HCT116 (cell line): ENCODE results near the gene HRG. TPM values are rescaled to one million over a fixed set of nuclear protein-coding genes. Genes with fewer than 3 reads are reported as not detected.
"Not testable (repeated sequence)": the region's sequence is repeated elsewhere in the genome, so short reads cannot be mapped to it uniquely, and the experiment has no call there.

Source experiments
- ATAC-seq: fragments of 200-7000 bp; cut with Tn5 transposase; 2 replicates; pipeline ENCODE4 v1.9.1; 2020; ENCODE audit warnings: mild to moderate bottlenecking, moderate library complexity
- BruUV-seq: library from RNA; stranded (reverse); fragments of 400-500 nt; replicated peaks from 2 replicates; lab custom pipeline; 2021; lab: Mats Ljungman, UMichigan
- CTCF ChIA-PET: fragments of 300-600 bp; sonication (Branson Sonifier 250); formaldehyde crosslinking; loops from one replicate; lab custom pipeline; 2021; ENCODE audit warnings: antibody characterized with exemption; lab: Charles Lee
- POLR2A ChIA-PET: fragments of 300-600, 350-600 bp; sonication (Branson Sonifier 250); formaldehyde crosslinking; loops from one replicate; lab custom pipeline; 2021; ENCODE audit warnings: antibody characterized with exemption; lab: Charles Lee
- RAD21 ChIA-PET, 2 experiments: fragments of 300-600 bp; sonication (Branson Sonifier 250); formaldehyde crosslinking; loops; one replicate each; lab custom pipeline; 2023; ENCODE audit warnings: low total read pairs in 2 of 2; ENCODE audit not compliant: uncharacterized antibody in 2 of 2, unreplicated experiment in 2 of 2, low non-redundant PET in 1 of 2; lab: Charles Lee
- DNase-seq: peaks from one replicate; pipeline ENCODE4 v3.0.0-alpha.2; 2010; ENCODE audit warnings: low read depth, low spot score
- H2AFZ ChIP-seq: fragments of 200-600 bp; shearing (Covaris generic), sonication (generic); 2 replicates; pipeline ENCODE4 v1.6.1; 2017; ENCODE audit warnings: low read depth, mixed run types, mixed read lengths, antibody characterized with exemption, low read length; ENCODE audit not compliant: poor library complexity, severe bottlenecking
- H3K27ac ChIP-seq: 2 replicates; pipeline ENCODE4 v1.5.1; 2012; ENCODE audit warnings: low read depth, low read length
- H3K27me3 ChIP-seq: fragments of 200-600 bp; sonication (generic); 2 replicates; pipeline ENCODE4 v1.6.1; 2016; ENCODE audit warnings: mixed run types, low read length, mixed read lengths; ENCODE audit not compliant: insufficient read depth
- H3K36me3 ChIP-seq, 2 experiments: fragments of 200-500 bp in 1 of 2; fragments of 200-600 bp in 1 of 2; sonication (Bioruptor generic) in 1 of 2; sonication (generic) in 1 of 2; 2 replicates each; pipeline versions ENCODE4 v1.5.1 to v1.6.1; 2014 to 2016; ENCODE audit warnings: low read length in 2 of 2, inconsistent platforms in 1 of 2, mixed read lengths in 1 of 2, mixed run types in 1 of 2; ENCODE audit not compliant: insufficient read depth in 2 of 2, control insufficient read depth in 1 of 2
- H3K4me1 ChIP-seq, 2 experiments: fragments of 200-600 bp in 1 of 2; sonication (generic) in 1 of 2; 2 replicates each; pipeline versions ENCODE4 v1.5.1 to v1.6.1; 2012 to 2017; ENCODE audit warnings: low read length in 2 of 2, inconsistent platforms in 1 of 2, mild to moderate bottlenecking in 1 of 2, mixed read lengths in 1 of 2, mixed run types in 1 of 2, moderate library complexity in 1 of 2; ENCODE audit not compliant: insufficient read depth in 2 of 2, control insufficient read depth in 1 of 2
- H3K4me2 ChIP-seq: fragments of 200-600 bp; sonication (generic); 2 replicates; pipeline ENCODE4 v1.6.1; 2017; ENCODE audit warnings: mixed run types, low read length, mixed read lengths
- H3K4me3 ChIP-seq, 2 experiments: fragments of 200-600 bp in 1 of 2; sonication (generic) in 1 of 2; replicated peaks in 1 of 2; 2 replicates each; pipeline ENCODE4 v1.5.1; 2011 to 2016; ENCODE audit warnings: low read length in 2 of 2, control low read depth in 1 of 2, low read depth in 1 of 2, mild to moderate bottlenecking in 1 of 2, mixed read lengths in 1 of 2, mixed run types in 1 of 2
- H3K79me2 ChIP-seq: fragments of 200-600 bp; sonication (generic); 2 replicates; pipeline ENCODE4 v1.6.1; 2017; ENCODE audit warnings: mild to moderate bottlenecking, mixed run types, low read length, moderate library complexity, mixed read lengths; ENCODE audit not compliant: insufficient read depth
- H3K9ac ChIP-seq: fragments of 200-600 bp; sonication (generic); 2 replicates; pipeline ENCODE4 v1.6.1; 2016; ENCODE audit warnings: low read length, mixed read lengths
- H3K9me2 ChIP-seq: fragments of 200-600 bp; sonication (generic), shearing (Covaris generic); 2 replicates; pipeline ENCODE4 v1.6.1; 2017; ENCODE audit warnings: mixed run types, mild to moderate bottlenecking, moderate library complexity; ENCODE audit not compliant: insufficient read depth
- H3K9me3 ChIP-seq, 2 experiments: fragments of 200-500 bp in 1 of 2; fragments of 200-600 bp in 1 of 2; sonication (Bioruptor generic) in 1 of 2; sonication (generic) in 1 of 2; 2 replicates each; pipeline ENCODE4 v1.6.1; 2014 to 2017; ENCODE audit warnings: low read length in 2 of 2, mixed read lengths in 2 of 2, inconsistent platforms in 1 of 2, low read depth in 1 of 2, mild to moderate bottlenecking in 1 of 2, mixed run types in 1 of 2, moderate library complexity in 1 of 2; ENCODE audit not compliant: control insufficient read depth in 1 of 2, insufficient read depth in 1 of 2
- H4K20me1 ChIP-seq: fragments of 200-600 bp; sonication (generic), shearing (Covaris generic); 2 replicates; pipeline ENCODE4 v1.6.1; 2017; ENCODE audit warnings: mixed run types, mild to moderate bottlenecking, moderate library complexity; ENCODE audit not compliant: insufficient read depth
- CEBPB ChIP-seq: IDR thresholded peaks from 2 replicates; pipeline ENCODE4 v1.6.1; 2012; ENCODE audit warnings: low read depth
- ELF1 ChIP-seq: IDR thresholded peaks from 2 replicates; pipeline ENCODE4 v1.6.1; 2012; ENCODE audit warnings: low read depth, borderline replicate concordance
- EZH2 ChIP-seq: fragments of 200-600 bp; sonication (generic); IDR thresholded peaks from 2 replicates; pipeline ENCODE4 v1.6.1; 2017; ENCODE audit warnings: antibody characterized with exemption, mixed run types
- FOSL1 ChIP-seq: IDR thresholded peaks from 2 replicates; pipeline ENCODE4 v1.6.1; 2012; ENCODE audit warnings: low read depth
- POLR2A ChIP-seq: IDR thresholded peaks from 2 replicates; pipeline ENCODE4 v1.7.0; 2011; ENCODE audit warnings: borderline replicate concordance; ENCODE audit not compliant: insufficient read depth, insufficient read length; ENCODE audit errors: extremely low read depth
- RAD21 ChIP-seq: IDR thresholded peaks from 2 replicates; pipeline ENCODE4 v1.6.1; 2012; ENCODE audit warnings: low read depth, mild to moderate bottlenecking
- SP1 ChIP-seq: IDR thresholded peaks from 2 replicates; pipeline ENCODE4 v1.6.1; 2012; ENCODE audit warnings: low read depth
- SRF ChIP-seq: IDR thresholded peaks from 2 replicates; pipeline ENCODE4 v1.6.1; 2012; ENCODE audit warnings: low read depth
- TCF7L2 ChIP-seq: IDR thresholded peaks from 2 replicates; pipeline ENCODE4 v1.7.0; 2011; ENCODE audit warnings: borderline replicate concordance, inconsistent platforms; ENCODE audit not compliant: insufficient read depth, insufficient read length; ENCODE audit errors: extremely low read depth
- YY1 ChIP-seq: IDR thresholded peaks from 2 replicates; pipeline ENCODE4 v1.6.1; 2011; ENCODE audit warnings: low read length, low read depth, moderate library complexity, mild to moderate bottlenecking; ENCODE audit not compliant: insufficient replicate concordance; ENCODE audit errors: extremely low read depth
- ZFX ChIP-seq: fragments of 450-650 bp; IDR thresholded peaks from 2 replicates; pipeline ENCODE4 v1.6.1; 2017
- ZNF274 ChIP-seq: fragments of 200-500 bp; sonication (Bioruptor generic); IDR thresholded peaks from 2 replicates; pipeline ENCODE4 v1.6.1; 2014; ENCODE audit warnings: mild to moderate bottlenecking, low read depth, low read length, inconsistent platforms
- intact Hi-C: fragments of 100-400 bp; cut with micrococcal nuclease; formaldehyde crosslinking; loops from 2 replicates; pipeline ENCODE4 v1.10.0; 2022
- total RNA-seq: library from RNA; stranded (reverse); gene quantifications from one replicate; pipeline ENCODE4 v1.2.1, GENCODE V29; 2021; ENCODE audit not compliant: unreplicated experiment
- TF ChIP-seq, protein P1 (sequence below): IDR thresholded peaks from 2 replicates; pipeline ENCODE4 v1.6.1; 2012
- TF ChIP-seq, protein P2 (sequence below), 3 experiments: fragments of 200-600 bp in 1 of 3; sonication (generic) in 1 of 3; IDR thresholded peaks in 2 of 3; conservative IDR thresholded peaks in 1 of 3; 2 replicates each; pipeline ENCODE4 v1.5.1; 2012 to 2017; ENCODE audit warnings: low read depth in 2 of 3, low read length in 2 of 3, antibody characterized with exemption in 1 of 3, borderline replicate concordance in 1 of 3, control low read depth in 1 of 3, mild to moderate bottlenecking in 1 of 3, mixed read lengths in 1 of 3, mixed run types in 1 of 3, moderate library complexity in 1 of 3; ENCODE audit not compliant: insufficient read depth in 1 of 3
- TF ChIP-seq, protein P3 (sequence below): IDR thresholded peaks from 2 replicates; pipeline ENCODE4 v1.6.1; 2011; ENCODE audit warnings: mild to moderate bottlenecking, low read length, moderate library complexity; ENCODE audit not compliant: insufficient replicate concordance; ENCODE audit errors: extremely low read depth

Gene HRG
- total RNA-seq, 1 experiment from 2014 or later: 0.42 TPM

DNA sequence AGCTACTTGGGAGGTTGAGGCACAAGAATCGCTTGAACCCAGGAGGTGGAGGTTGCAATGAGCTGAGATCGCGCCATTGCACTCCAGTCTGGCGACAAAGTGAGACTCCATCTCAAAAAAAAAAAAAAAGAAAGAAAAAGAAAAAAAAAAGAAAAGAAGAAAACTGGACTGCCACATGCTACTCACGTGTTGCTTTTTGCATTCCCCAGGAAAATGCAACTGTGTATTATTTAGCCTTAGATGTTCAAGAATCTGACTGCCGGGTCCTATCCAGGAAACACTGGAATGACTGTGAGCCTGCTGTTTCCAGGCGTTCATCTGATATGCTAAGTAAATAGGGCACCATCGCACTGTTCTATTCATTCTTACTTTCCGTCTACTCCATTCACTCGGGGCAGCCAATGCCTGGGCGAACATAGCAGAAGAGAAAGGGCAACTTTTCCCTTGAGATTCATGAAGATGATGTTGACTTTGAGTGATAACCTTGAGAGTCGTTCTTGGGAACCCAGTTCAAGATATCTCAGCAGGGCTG, 21.4 kb downstream of the HRG start:
- TF ChIP-seq ZNF274: no peak
- no peak for TF ChIP-seq ELF1
- TF ChIP-seq RAD21: no peak
- TF ChIP-seq ZFX: no peak
- no peak for TF ChIP-seq CEBPB
- TF ChIP-seq, protein P1, sequence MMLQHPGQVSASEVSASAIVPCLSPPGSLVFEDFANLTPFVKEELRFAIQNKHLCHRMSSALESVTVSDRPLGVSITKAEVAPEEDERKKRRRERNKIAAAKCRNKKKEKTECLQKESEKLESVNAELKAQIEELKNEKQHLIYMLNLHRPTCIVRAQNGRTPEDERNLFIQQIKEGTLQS: no peak
- TF ChIP-seq, protein P2, sequence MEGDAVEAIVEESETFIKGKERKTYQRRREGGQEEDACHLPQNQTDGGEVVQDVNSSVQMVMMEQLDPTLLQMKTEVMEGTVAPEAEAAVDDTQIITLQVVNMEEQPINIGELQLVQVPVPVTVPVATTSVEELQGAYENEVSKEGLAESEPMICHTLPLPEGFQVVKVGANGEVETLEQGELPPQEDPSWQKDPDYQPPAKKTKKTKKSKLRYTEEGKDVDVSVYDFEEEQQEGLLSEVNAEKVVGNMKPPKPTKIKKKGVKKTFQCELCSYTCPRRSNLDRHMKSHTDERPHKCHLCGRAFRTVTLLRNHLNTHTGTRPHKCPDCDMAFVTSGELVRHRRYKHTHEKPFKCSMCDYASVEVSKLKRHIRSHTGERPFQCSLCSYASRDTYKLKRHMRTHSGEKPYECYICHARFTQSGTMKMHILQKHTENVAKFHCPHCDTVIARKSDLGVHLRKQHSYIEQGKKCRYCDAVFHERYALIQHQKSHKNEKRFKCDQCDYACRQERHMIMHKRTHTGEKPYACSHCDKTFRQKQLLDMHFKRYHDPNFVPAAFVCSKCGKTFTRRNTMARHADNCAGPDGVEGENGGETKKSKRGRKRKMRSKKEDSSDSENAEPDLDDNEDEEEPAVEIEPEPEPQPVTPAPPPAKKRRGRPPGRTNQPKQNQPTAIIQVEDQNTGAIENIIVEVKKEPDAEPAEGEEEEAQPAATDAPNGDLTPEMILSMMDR (IDR thresholded peaks at IDR 0.05 in 2 of 3, conservative IDR thresholded peaks at IDR 0.05 in 1 of 3; ENCODE audit: borderline replicate concordance in 1 of 3, insufficient read depth in 1 of 3, low read depth in 2 of 3, low read length in 2 of 3): no peak
- TF ChIP-seq EZH2: no peak
- no peak for TF ChIP-seq SRF
- no peak for TF ChIP-seq POLR2A
- no peak for TF ChIP-seq TCF7L2
- TF ChIP-seq, protein P3, sequence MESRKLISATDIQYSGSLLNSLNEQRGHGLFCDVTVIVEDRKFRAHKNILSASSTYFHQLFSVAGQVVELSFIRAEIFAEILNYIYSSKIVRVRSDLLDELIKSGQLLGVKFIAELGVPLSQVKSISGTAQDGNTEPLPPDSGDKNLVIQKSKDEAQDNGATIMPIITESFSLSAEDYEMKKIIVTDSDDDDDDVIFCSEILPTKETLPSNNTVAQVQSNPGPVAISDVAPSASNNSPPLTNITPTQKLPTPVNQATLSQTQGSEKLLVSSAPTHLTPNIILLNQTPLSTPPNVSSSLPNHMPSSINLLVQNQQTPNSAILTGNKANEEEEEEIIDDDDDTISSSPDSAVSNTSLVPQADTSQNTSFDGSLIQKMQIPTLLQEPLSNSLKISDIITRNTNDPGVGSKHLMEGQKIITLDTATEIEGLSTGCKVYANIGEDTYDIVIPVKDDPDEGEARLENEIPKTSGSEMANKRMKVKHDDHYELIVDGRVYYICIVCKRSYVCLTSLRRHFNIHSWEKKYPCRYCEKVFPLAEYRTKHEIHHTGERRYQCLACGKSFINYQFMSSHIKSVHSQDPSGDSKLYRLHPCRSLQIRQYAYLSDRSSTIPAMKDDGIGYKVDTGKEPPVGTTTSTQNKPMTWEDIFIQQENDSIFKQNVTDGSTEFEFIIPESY: no peak
- no peak for TF ChIP-seq FOSL1
- TF ChIP-seq YY1: no peak
- TF ChIP-seq SP1: no peak
- CTCF ChIA-PET: no interaction called here
- Histone ChIP-seq H3K9ac (no peak overlapping the region), H2AFZ (no peak overlapping the region), H3K27ac (no peak overlapping the region), H3K4me3 (no peak overlapping the region), H3K27me3 (no peaks in the 10 kb centered on the region), H3K79me2 (no peaks in the 10 kb centered on the region), H3K9me2 (no peaks in the 10 kb centered on the region), H3K4me2 (no peak overlapping the region), H3K9me3 (no peaks in the 10 kb centered on the region), H3K4me1 (no peaks in the 10 kb centered on the region), H3K36me3 (no peaks in the 10 kb centered on the region), H4K20me1 (no peaks in the 10 kb centered on the region)
- BruUV-seq: no TSS peak
- DNase-seq (no peak), ATAC-seq (no peak)
- POLR2A ChIA-PET: no interaction called here
- intact Hi-C loops: no loop called here
- RAD21 ChIA-PET: no interaction called here

DNA sequence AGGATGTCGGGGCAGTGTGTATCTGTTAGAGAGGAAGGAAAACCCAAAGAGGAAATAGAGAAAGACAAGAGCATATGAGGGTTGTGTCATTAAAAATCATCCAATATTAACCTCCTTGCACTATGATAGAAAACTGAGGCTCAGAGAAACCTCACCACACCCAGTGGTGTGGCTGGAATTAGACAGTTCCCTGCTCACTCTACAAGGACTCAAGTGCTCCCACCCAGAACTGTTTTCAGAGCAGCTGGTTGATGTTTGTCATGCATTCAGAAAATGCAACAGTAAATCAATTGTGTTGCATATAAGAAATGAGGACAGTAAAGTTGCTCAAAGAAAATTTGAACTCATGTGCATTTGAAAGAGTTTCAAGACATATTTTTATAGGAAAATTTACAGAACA, 24.5 kb downstream of the HRG start:
- H3K4me1 ChIP-seq, RAD21 ChIA-PET, H3K4me3 ChIP-seq, H3K27me3 ChIP-seq, H3K9me3 ChIP-seq, ATAC-seq, DNase-seq, H3K4me2 ChIP-seq, intact Hi-C loops, H3K36me3 ChIP-seq, CTCF ChIA-PET, H2AFZ ChIP-seq, BruUV-seq, H3K9ac ChIP-seq, H3K79me2 ChIP-seq, H3K9me2 ChIP-seq, H3K27ac ChIP-seq, H4K20me1 ChIP-seq, POLR2A ChIA-PET: not testable (repeated sequence)
